CD14-positive monocyte (primary cell): Measurements from ENCODE around the gene SIRT7. TPM values are rescaled to one million over a fixed set of nuclear protein-coding genes. Genes with fewer than 3 reads are reported as not detected.

Experiments used
- DNase-seq, 3 donors: peaks; one replicate each; pipeline ENCODE4 v3.0.0-alpha.2; 2011 to 2022
- H2AFZ ChIP-seq: 2 replicates; pipeline ENCODE4 v1.6.0; 2012; ENCODE audit warnings: mild to moderate bottlenecking, low read depth, low read length, inconsistent platforms; ENCODE audit not compliant: insufficient read depth, poor library complexity, severe bottlenecking
- H3K27ac ChIP-seq, 2 donors: 1 replicate in 1 of 2; 2 replicates in 1 of 2; pipeline ENCODE4 v1.5.1; 2012 to 2013; ENCODE audit warnings: low read length in 2 of 2, control low read depth in 1 of 2, inconsistent platforms in 1 of 2, low read depth in 1 of 2, mild to moderate bottlenecking in 1 of 2
- H3K27me3 ChIP-seq, 2 donors: one replicate each; pipeline versions ENCODE4 v1.6.0 to v1.6.1; 2011 to 2013; ENCODE audit warnings: low read length in 2 of 2; ENCODE audit not compliant: control insufficient read depth in 2 of 2, insufficient read depth in 2 of 2
- H3K36me3 ChIP-seq, 2 donors: replicated peaks in 1 of 2; 1 replicate in 1 of 2; 2 replicates in 1 of 2; pipeline versions ENCODE4 v1.5.1 to v1.6.1; 2012 to 2013; ENCODE audit warnings: low read length in 2 of 2, control low read depth in 1 of 2, inconsistent platforms in 1 of 2, mild to moderate bottlenecking in 1 of 2; ENCODE audit not compliant: insufficient read depth in 2 of 2, control insufficient read depth in 1 of 2
- H3K4me1 ChIP-seq, 2 donors: 1 replicate in 1 of 2; 2 replicates in 1 of 2; pipeline versions ENCODE4 v1.5.1 to v1.6.1; 2012 to 2013; ENCODE audit warnings: low read length in 2 of 2, control low read depth in 1 of 2, inconsistent platforms in 1 of 2, mild to moderate bottlenecking in 1 of 2, moderate library complexity in 1 of 2; ENCODE audit not compliant: insufficient read depth in 2 of 2, control insufficient read depth in 1 of 2
- H3K4me2 ChIP-seq: replicated peaks from 2 replicates; pipeline ENCODE3; 2012; ENCODE audit warnings: low read length, moderate library complexity, mild to moderate bottlenecking; ENCODE audit not compliant: poor library complexity, severe bottlenecking; ENCODE audit errors: extremely low read depth
- H3K4me3 ChIP-seq, 3 experiments: fragments of 200-600 bp in 1 of 3; sonication (generic) in 1 of 3; replicated peaks in 1 of 3; 1 replicate in 2 of 3; 2 replicates in 1 of 3; pipeline ENCODE4 v1.5.1; 2011 to 2013; ENCODE audit warnings: low read length in 3 of 3, mild to moderate bottlenecking in 3 of 3, control low read depth in 2 of 3, low read depth in 2 of 3, inconsistent platforms in 1 of 3, moderate library complexity in 1 of 3
- H3K79me2 ChIP-seq: 2 replicates; pipeline ENCODE4 v1.6.0; 2012; ENCODE audit warnings: mild to moderate bottlenecking, control low read depth, inconsistent platforms, low read length, moderate library complexity; ENCODE audit not compliant: insufficient read depth
- H3K9ac ChIP-seq: 2 replicates; pipeline ENCODE4 v1.6.0; 2017; ENCODE audit warnings: low read length, mild to moderate bottlenecking; ENCODE audit not compliant: insufficient read depth, poor library complexity, severe bottlenecking
- H3K9me3 ChIP-seq, 2 donors: replicated peaks in 1 of 2; 1 replicate in 1 of 2; 2 replicates in 1 of 2; pipeline versions ENCODE4 v1.5.1 to v1.6.1; 2012 to 2013; ENCODE audit warnings: low read length in 2 of 2, control low read depth in 1 of 2; ENCODE audit not compliant: control insufficient read depth in 1 of 2, insufficient read depth in 1 of 2
- H4K20me1 ChIP-seq: 2 replicates; pipeline ENCODE4 v1.6.0; 2012; ENCODE audit warnings: mild to moderate bottlenecking, low read length, control low read depth, moderate library complexity; ENCODE audit not compliant: insufficient read depth
- H3K27ac Mint-ChIP-seq, 7 donors: one replicate each; pipeline ENCODE4 v1.8.0; 2020; ENCODE audit warnings: mild to moderate bottlenecking in 7 of 7, mixed read lengths in 7 of 7, moderate library complexity in 6 of 7, inconsistent platforms in 2 of 7
- H3K27me3 Mint-ChIP-seq, 3 donors: one replicate each; pipeline ENCODE4 v1.8.0; 2021 to 2022; ENCODE audit warnings: low read depth in 3 of 3, mild to moderate bottlenecking in 3 of 3, mixed read lengths in 3 of 3, moderate library complexity in 3 of 3, inconsistent platforms in 1 of 3
- H3K36me3 Mint-ChIP-seq, 2 donors: one replicate each; pipeline ENCODE4 v1.8.0; 2020; ENCODE audit warnings: mixed read lengths in 2 of 2, inconsistent platforms in 1 of 2, mild to moderate bottlenecking in 1 of 2
- H3K4me1 Mint-ChIP-seq: one replicate; pipeline ENCODE4 v1.8.0; 2020; ENCODE audit warnings: mild to moderate bottlenecking, mixed read lengths
- H3K4me3 Mint-ChIP-seq, 2 donors: one replicate each; pipeline ENCODE4 v1.8.0; 2020; ENCODE audit warnings: mild to moderate bottlenecking in 2 of 2, mixed read lengths in 2 of 2, moderate library complexity in 1 of 2
- H3K9me3 Mint-ChIP-seq, 7 donors: one replicate each; pipeline ENCODE4 v1.8.0; 2020 to 2022; ENCODE audit warnings: mixed read lengths in 7 of 7, mild to moderate bottlenecking in 6 of 7, moderate library complexity in 6 of 7, inconsistent platforms in 2 of 7
- WGBS: methylation state at CpG from one replicate; pipeline ENCODE4 v1.1.5; 2013; ENCODE audit warnings: missing lambda C conversion rate; ENCODE audit not compliant: insufficient coverage; 5-methylcytosine and 5-hydroxymethylcytosine counted together
- intact Hi-C, 2 donors: fragments of 100-400 bp; cut with micrococcal nuclease; formaldehyde crosslinking; loops; one replicate each; pipeline versions ENCODE4 v1.15.0 to v1.15.1; 2023
- polyA plus RNA-seq, 3 donors: library from polyadenylated mRNA; depleted of rRNA in 1 of 3; unstranded in 2 of 3; stranded (reverse) in 1 of 3; fragments of 300-500 nt in 2 of 3; fragments of >200 nt in 1 of 3; fragmentation: Illumina TruSeq in 2 of 3; gene quantifications; 1 replicate in 2 of 3; 2 replicates in 1 of 3; pipeline ENCODE4 v1.2.3, GENCODE V29; 2012 to 2021
- TF ChIP-seq, protein P1 (sequence below): fragments of 200-600 bp; IDR thresholded peaks from one replicate; pipeline ENCODE4 v1.8.0; 2022; ENCODE audit warnings: antibody characterized with exemption, mild to moderate bottlenecking

Gene SIRT7
- polyA plus RNA-seq, 3 donors: 22.5 to 73.5 (median 23.7) TPM

DNA sequence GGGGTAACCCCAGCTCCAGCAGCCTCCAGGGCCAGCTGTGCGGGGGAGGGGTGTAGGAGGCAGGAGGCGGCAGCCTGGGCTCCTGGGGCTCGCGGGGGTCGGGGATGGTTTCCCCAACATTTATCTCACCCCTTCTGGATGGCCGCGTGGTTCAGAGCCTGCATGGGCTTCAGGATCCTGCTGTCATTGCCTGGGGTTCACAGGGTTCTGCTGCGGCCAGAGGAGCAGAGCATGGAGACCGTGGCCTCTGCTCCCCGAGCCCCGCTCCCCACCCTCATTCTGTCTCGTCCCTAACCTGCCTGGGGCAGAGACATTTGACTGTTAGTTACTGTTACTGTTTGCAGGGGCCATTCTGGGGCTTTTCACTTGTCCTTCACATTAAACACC is 24.2 kb upstream of the SIRT7 start:
- H3K27me3 Mint-ChIP-seq: peaks cover 16 to 52% (median 35%) of the 10 kb centered on the region in 3 donors
- no peak for DNase-seq
- peaks cover 6% of the 10 kb centered on the region for H3K4me1 Mint-ChIP-seq
- Histone ChIP-seq H3K4me1 (peaks cover 3 to 7% of the 10 kb centered on the region in 2 donors), H3K27ac (no peak overlapping the region), H4K20me1 (no peaks in the 10 kb centered on the region), H3K4me3 (no peak overlapping the region), H3K36me3 (no peaks in the 10 kb centered on the region), H3K79me2 (no peaks in the 10 kb centered on the region), H3K9me3 (no peaks in the 10 kb centered on the region), H3K4me2 (no peak overlapping the region), H2AFZ (no peak overlapping the region), H3K27me3 (peaks cover 0 to 18% of the 10 kb centered on the region in 2 donors), H3K9ac (no peak overlapping the region)
- no peak overlapping the region for H3K27ac Mint-ChIP-seq
- no peak overlapping the region for H3K4me3 Mint-ChIP-seq
- no peaks in the 10 kb centered on the region for H3K9me3 Mint-ChIP-seq
- WGBS: 71% methylated on average over 6 of the region's 12 CpGs
- TF ChIP-seq, protein P1, sequence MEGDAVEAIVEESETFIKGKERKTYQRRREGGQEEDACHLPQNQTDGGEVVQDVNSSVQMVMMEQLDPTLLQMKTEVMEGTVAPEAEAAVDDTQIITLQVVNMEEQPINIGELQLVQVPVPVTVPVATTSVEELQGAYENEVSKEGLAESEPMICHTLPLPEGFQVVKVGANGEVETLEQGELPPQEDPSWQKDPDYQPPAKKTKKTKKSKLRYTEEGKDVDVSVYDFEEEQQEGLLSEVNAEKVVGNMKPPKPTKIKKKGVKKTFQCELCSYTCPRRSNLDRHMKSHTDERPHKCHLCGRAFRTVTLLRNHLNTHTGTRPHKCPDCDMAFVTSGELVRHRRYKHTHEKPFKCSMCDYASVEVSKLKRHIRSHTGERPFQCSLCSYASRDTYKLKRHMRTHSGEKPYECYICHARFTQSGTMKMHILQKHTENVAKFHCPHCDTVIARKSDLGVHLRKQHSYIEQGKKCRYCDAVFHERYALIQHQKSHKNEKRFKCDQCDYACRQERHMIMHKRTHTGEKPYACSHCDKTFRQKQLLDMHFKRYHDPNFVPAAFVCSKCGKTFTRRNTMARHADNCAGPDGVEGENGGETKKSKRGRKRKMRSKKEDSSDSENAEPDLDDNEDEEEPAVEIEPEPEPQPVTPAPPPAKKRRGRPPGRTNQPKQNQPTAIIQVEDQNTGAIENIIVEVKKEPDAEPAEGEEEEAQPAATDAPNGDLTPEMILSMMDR: no peak
- H3K36me3 Mint-ChIP-seq: no peaks in the 10 kb centered on the region
- intact Hi-C loops: no loop called here

DNA sequence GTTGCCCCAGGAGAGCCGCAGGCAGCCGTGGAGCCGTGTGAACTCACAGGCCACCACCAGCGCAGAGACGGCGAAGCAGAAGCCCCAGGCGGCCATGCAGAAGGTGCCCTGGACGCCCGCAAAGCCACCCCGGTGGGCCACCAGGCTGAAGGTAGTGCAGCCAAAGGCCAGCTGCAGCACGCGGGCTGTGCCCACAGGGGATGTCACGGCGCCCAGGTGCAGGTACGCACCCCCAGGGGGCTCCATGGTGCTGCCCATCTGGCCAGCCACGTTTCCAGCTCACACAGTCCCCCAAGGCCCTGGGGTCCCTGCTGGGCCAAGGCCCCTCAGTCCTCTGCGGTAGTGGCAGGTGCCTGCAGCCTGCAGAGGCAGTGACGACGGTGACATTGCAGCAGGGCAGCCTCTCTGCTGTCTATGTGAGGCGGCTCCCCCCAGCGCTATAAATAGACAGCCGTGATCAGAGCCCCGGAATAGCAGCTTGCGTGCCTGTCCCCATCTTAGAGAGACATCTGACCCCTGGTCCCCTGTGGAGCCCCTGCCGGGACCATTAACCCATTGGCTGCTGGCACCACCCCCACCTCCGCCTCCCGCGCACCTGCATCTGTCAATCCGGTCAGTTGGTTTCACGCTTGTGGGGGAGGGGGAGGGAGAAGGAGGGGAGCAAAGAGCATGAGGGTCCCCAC is 23.6 kb upstream of the SIRT7 start:
- 65% methylated on average over 29 of the region's 30 CpGs for WGBS
- no peak overlapping the region for H3K4me3 ChIP-seq
- H3K36me3 ChIP-seq: no peaks in the 10 kb centered on the region
- no peak overlapping the region for H3K4me2 ChIP-seq
- peaks cover 0 to 21% of the 10 kb centered on the region in 2 donors for H3K27me3 ChIP-seq
- no peaks in the 10 kb centered on the region for H3K9me3 ChIP-seq
- H3K27ac ChIP-seq: no peak overlapping the region
- H3K4me1 ChIP-seq: peaks cover 8 to 13% of the 10 kb centered on the region in 2 donors
- intact Hi-C loops: no loop called here
- H3K79me2 ChIP-seq: no peaks in the 10 kb centered on the region
- Mint-ChIP-seq H3K27ac (no peak overlapping the region), H3K9me3 (no peaks in the 10 kb centered on the region), H3K4me3 (no peak overlapping the region), H3K36me3 (no peaks in the 10 kb centered on the region), H3K4me1 (peaks cover 8% of the 10 kb centered on the region), H3K27me3 (peaks cover 17 to 53% (median 35%) of the 10 kb centered on the region in 3 donors)
- no peak overlapping the region for H2AFZ ChIP-seq
- TF ChIP-seq, protein P1: no peak
- H3K9ac ChIP-seq: no peak overlapping the region
- no peaks in the 10 kb centered on the region for H4K20me1 ChIP-seq
- no peak for DNase-seq
